ENCODE measurements around the gene SDC3. TPM values are rescaled to one million over a fixed set of nuclear protein-coding genes. Genes with fewer than 3 reads are reported as not detected.

SDC3 gene
- total and polyA plus RNA-seq, 2 donors (not counting 1 experiment from before 2014, with no cell fraction given) = 13.7 to 32.9 TPM

GRCh38 chr1:30876451-30877204, 31.9 kb downstream of the SDC3 start:
- H3K9me3 ChIP-seq (ENCODE audit: control insufficient read depth, insufficient read depth, low read depth, low read length) = no peaks in the 10 kb centered on the region
- H3K27ac ChIP-seq (ENCODE audit: insufficient read depth, low read length) = no peak overlapping the region
- no peak for DNase-seq (ENCODE audit: low read depth in 2 of 2)
- no peak overlapping the region for H3K4me2 ChIP-seq (ENCODE audit: extremely low read depth, insufficient read depth, low read length)
- H3K9ac ChIP-seq (ENCODE audit: insufficient read depth, low read length) = no peak overlapping the region
- H3K36me3 ChIP-seq (ENCODE audit: control insufficient read depth, insufficient read depth, low read length) = peaks cover 4% of the 10 kb centered on the region
- TF ChIP-seq CTCF (conservative IDR thresholded peaks at IDR 0.05 in 1 of 2, IDR thresholded peaks at IDR 0.05 in 1 of 2; ENCODE audit: low read depth in 1 of 2, low read length in 2 of 2) (peak in 1 of 2 donors; percentile 1), EZH2 (IDR thresholded peaks at IDR 0.05; ENCODE audit: low read length, missing control alignments) (no peak)
- no peaks in the 10 kb centered on the region for H4K20me1 ChIP-seq (ENCODE audit: control insufficient read depth, extremely low read depth, insufficient read depth, low read length)
- H3K4me3 ChIP-seq (replicated peaks in 1 of 4; ENCODE audit: control extremely low read depth in 1 of 4, insufficient read depth in 1 of 4, low read depth in 3 of 4, low read length in 4 of 4) = no peak overlapping the region
- H3K79me2 ChIP-seq (ENCODE audit: control insufficient read depth, insufficient read depth, low read length) = no peaks in the 10 kb centered on the region
- no peak overlapping the region for H2AFZ ChIP-seq (ENCODE audit: low read length)
- no peaks in the 10 kb centered on the region for H3K4me1 ChIP-seq (ENCODE audit: control insufficient read depth, extremely low read depth, insufficient read depth, low read length)
- H3K27me3 ChIP-seq (ENCODE audit: control insufficient read depth, insufficient read depth, low read length) = no peaks in the 10 kb centered on the region

DNA sequence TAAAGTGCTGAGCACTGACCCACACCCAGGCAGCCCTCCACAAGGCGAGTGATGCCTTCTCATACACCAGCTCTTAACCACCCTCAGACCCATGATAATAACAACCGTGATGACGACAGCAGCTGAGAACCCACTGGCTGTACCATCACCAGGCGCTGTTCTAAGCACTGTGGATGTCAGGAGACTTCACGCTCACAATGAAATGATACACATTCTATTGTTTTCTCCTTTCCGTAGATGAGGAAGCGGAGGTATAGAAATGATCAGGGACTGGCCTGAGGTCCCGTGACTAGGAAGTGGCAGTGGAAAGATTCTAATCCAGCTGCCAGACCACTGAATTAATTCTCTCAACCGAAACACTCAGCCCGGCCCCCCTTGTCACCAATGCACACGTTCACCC, 32.6 kb downstream of the SDC3 start:
- no peak overlapping the region for H3K4me2 ChIP-seq (ENCODE audit: extremely low read depth, insufficient read depth, low read length)
- no peak for TF ChIP-seq CTCF (conservative IDR thresholded peaks at IDR 0.05 in 1 of 2, IDR thresholded peaks at IDR 0.05 in 1 of 2; ENCODE audit: low read depth in 1 of 2, low read length in 2 of 2)
- no peak for TF ChIP-seq EZH2 (IDR thresholded peaks at IDR 0.05; ENCODE audit: low read length, missing control alignments)
- peaks cover 4% of the 10 kb centered on the region for H3K36me3 ChIP-seq (ENCODE audit: control insufficient read depth, insufficient read depth, low read length)
- H3K9me3 ChIP-seq (ENCODE audit: control insufficient read depth, insufficient read depth, low read depth, low read length) = no peaks in the 10 kb centered on the region
- H3K27ac ChIP-seq (ENCODE audit: insufficient read depth, low read length) = no peak overlapping the region
- no peaks in the 10 kb centered on the region for H3K79me2 ChIP-seq (ENCODE audit: control insufficient read depth, insufficient read depth, low read length)
- DNase-seq (ENCODE audit: low read depth in 2 of 2) = no peak
- H3K27me3 ChIP-seq (ENCODE audit: control insufficient read depth, insufficient read depth, low read length) = no peaks in the 10 kb centered on the region
- H3K4me1 ChIP-seq (ENCODE audit: control insufficient read depth, extremely low read depth, insufficient read depth, low read length) = no peaks in the 10 kb centered on the region
- H2AFZ ChIP-seq (ENCODE audit: low read length) = no peak overlapping the region
- H3K9ac ChIP-seq (ENCODE audit: insufficient read depth, low read length) = no peak overlapping the region
- H3K4me3 ChIP-seq (replicated peaks in 1 of 4; ENCODE audit: control extremely low read depth in 1 of 4, insufficient read depth in 1 of 4, low read depth in 3 of 4, low read length in 4 of 4) = no peak overlapping the region
- H4K20me1 ChIP-seq (ENCODE audit: control insufficient read depth, extremely low read depth, insufficient read depth, low read length) = no peaks in the 10 kb centered on the region

DNA sequence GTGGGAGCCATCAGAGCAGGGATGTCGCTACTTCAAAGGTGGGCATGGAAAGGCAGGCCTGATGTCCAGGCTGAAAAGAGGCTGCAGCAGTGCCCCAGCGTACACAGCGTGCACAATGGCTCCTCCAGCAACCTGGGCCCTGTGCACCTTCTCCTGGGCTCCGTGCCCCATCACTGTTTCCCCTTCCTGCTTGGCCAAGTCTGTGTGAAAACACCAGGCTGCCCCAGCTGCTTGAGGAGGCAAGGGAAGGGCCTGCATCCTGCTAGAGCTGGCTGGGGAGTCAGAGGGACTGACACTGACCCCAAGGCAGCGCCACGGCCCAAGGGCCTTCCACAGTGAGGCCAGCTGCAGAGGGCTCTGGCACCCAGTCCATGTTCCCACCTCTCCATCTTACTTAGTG, 33.4 kb downstream of the SDC3 start:
- Histone ChIP-seq H3K27me3 (ENCODE audit: control insufficient read depth, insufficient read depth, low read length) (no peaks in the 10 kb centered on the region), H3K4me2 (ENCODE audit: extremely low read depth, insufficient read depth, low read length) (no peak overlapping the region), H3K36me3 (ENCODE audit: control insufficient read depth, insufficient read depth, low read length) (peaks cover 4% of the 10 kb centered on the region), H3K4me3 (replicated peaks in 1 of 4; ENCODE audit: control extremely low read depth in 1 of 4, insufficient read depth in 1 of 4, low read depth in 3 of 4, low read length in 4 of 4) (no peak overlapping the region), H2AFZ (ENCODE audit: low read length) (no peak overlapping the region), H3K79me2 (ENCODE audit: control insufficient read depth, insufficient read depth, low read length) (no peaks in the 10 kb centered on the region), H3K9me3 (ENCODE audit: control insufficient read depth, insufficient read depth, low read depth, low read length) (no peaks in the 10 kb centered on the region), H3K9ac (ENCODE audit: insufficient read depth, low read length) (no peak overlapping the region), H4K20me1 (ENCODE audit: control insufficient read depth, extremely low read depth, insufficient read depth, low read length) (no peaks in the 10 kb centered on the region), H3K4me1 (ENCODE audit: control insufficient read depth, extremely low read depth, insufficient read depth, low read length) (no peaks in the 10 kb centered on the region), H3K27ac (ENCODE audit: insufficient read depth, low read length) (no peak overlapping the region)
- TF ChIP-seq CTCF (conservative IDR thresholded peaks at IDR 0.05 in 1 of 2, IDR thresholded peaks at IDR 0.05 in 1 of 2; ENCODE audit: low read depth in 1 of 2, low read length in 2 of 2) (no peak), EZH2 (IDR thresholded peaks at IDR 0.05; ENCODE audit: low read length, missing control alignments) (no peak)
- DNase-seq (ENCODE audit: low read depth in 2 of 2) = no peak

Data from fibroblast of lung (primary cell).